K562 (cell line): Measurements from ENCODE around the gene CLDN14. TPM values are rescaled to one million over a fixed set of nuclear protein-coding genes. Genes with fewer than 3 reads are reported as not detected.

Experiments used
- BHLHE40 ChIP-seq: IDR thresholded peaks from 2 replicates; pipeline ENCODE4 v1.6.1; 2011; ENCODE audit warnings: low read length, improper control_type of control experiment
- EGR1 ChIP-seq: fragments of 450-650 bp; conservative IDR thresholded peaks from 2 replicates; pipeline ENCODE4 v1.6.1; 2017; ENCODE audit warnings: mild to moderate bottlenecking
- FOXK2 ChIP-seq, 2 experiments: fragments of 450-650 bp; IDR thresholded peaks in 1 of 2; conservative IDR thresholded peaks in 1 of 2; 2 replicates each; pipeline ENCODE4 v1.6.1; 2016; ENCODE audit warnings: low read depth in 2 of 2, mild to moderate bottlenecking in 1 of 2
- HEY1 ChIP-seq: fragments of 250-450 bp; sonication (Bioruptor Pico); IDR thresholded peaks from 2 replicates; pipeline ENCODE4 v1.5.0; 2020; ENCODE audit warnings: mild to moderate bottlenecking, moderate library complexity, borderline replicate concordance
- KLF1 ChIP-seq: fragments of 450-650 bp; IDR thresholded peaks from 2 replicates; pipeline ENCODE4 v1.6.1; 2016; ENCODE audit warnings: missing genetic modification characterization, missing compliant biosample characterization
- PHF21A ChIP-seq: fragments of 450-650 bp; IDR thresholded peaks from 2 replicates; pipeline ENCODE4 v1.6.1; 2017; ENCODE audit warnings: low read depth, borderline replicate concordance
- PRPF4 ChIP-seq: fragments of 200-400 bp; formaldehyde crosslinking; IDR thresholded peaks from one replicate; pipeline ENCODE4 v1.6.1; 2017; ENCODE audit warnings: low read length, low read depth, mild to moderate bottlenecking; ENCODE audit not compliant: insufficient read depth, poor library complexity, severe bottlenecking
- SETDB1 ChIP-seq: IDR thresholded peaks from one replicate; pipeline ENCODE4 v1.6.1; 2012; ENCODE audit warnings: low read length, control low read depth, inconsistent platforms
- ZMIZ1 ChIP-seq, 2 experiments: fragments of 150-350 bp in 1 of 2; IDR thresholded peaks; 2 replicates each; pipeline ENCODE4 v1.6.1; 2012 to 2016; ENCODE audit warnings: low read depth in 2 of 2, low read length in 2 of 2, mild to moderate bottlenecking in 1 of 2, moderate library complexity in 1 of 2
- ZNF277 ChIP-seq: fragments of 250-450 bp; sonication (Bioruptor Pico); IDR thresholded peaks from 2 replicates; pipeline ENCODE4 v1.8.0; 2022; ENCODE audit warnings: inconsistent platforms, mild to moderate bottlenecking, moderate library complexity, borderline replicate concordance
- ZNF696 ChIP-seq: fragments of 250-450 bp; sonication (Bioruptor Pico); conservative IDR thresholded peaks from 2 replicates; pipeline ENCODE4 v1.4.0; 2020; ENCODE audit warnings: mild to moderate bottlenecking, moderate library complexity
- ZSCAN29 ChIP-seq: fragments of 450-650 bp; IDR thresholded peaks from 2 replicates; pipeline ENCODE4 v1.6.1; 2017
- polyA plus RNA-seq, 8 experiments: library from polyadenylated mRNA; depleted of rRNA in 4 of 8; stranded (reverse) in 5 of 8; unstranded in 3 of 8; fragments of >200 nt; fragmentation: Nextera tagmentation in 2 of 8; fragmentation: Illumina TruSeq in 1 of 8; extraction: Ambion mirVana in 2 of 8; extraction: Trizol in 1 of 8; gene quantifications; 2 replicates each; pipeline versions ENCODE4 v1.2.1 to v1.2.3, GENCODE V29; 2011 to 2014; ENCODE audit warnings: inconsistent platforms in 1 of 8, missing spikeins in 1 of 8
- total RNA-seq, 7 experiments: library from RNA; depleted of rRNA in 6 of 7; stranded (reverse); fragments of >200 nt in 6 of 7; fragmentation: Illumina TruSeq in 2 of 7; extraction: Trizol in 2 of 7; gene quantifications; 2 replicates each; pipeline versions ENCODE4 v1.2.1 to v1.2.3, GENCODE V29; 2011 to 2021; ENCODE audit warnings: low replicate concordance in 1 of 7
- TF ChIP-seq, protein P1 (sequence below): fragments of 250-450 bp; sonication (Bioruptor Pico); IDR thresholded peaks from 2 replicates; pipeline ENCODE4 v1.8.0; 2022; ENCODE audit warnings: inconsistent platforms
- TF ChIP-seq, protein P2 (sequence below): sonication (generic); IDR thresholded peaks from 2 replicates; pipeline ENCODE4 v1.6.1; 2016
- TF ChIP-seq, protein P3 (sequence below), 2 experiments: fragments of 450-650 bp; conservative IDR thresholded peaks; 2 replicates each; pipeline ENCODE4 v1.6.1; 2017; ENCODE audit warnings: mild to moderate bottlenecking in 2 of 2, moderate library complexity in 2 of 2
- TF ChIP-seq, protein P4 (sequence below): sonication (generic); formaldehyde crosslinking; IDR thresholded peaks from 2 replicates; pipeline ENCODE4 v1.8.0; 2023; ENCODE audit warnings: mild to moderate bottlenecking, missing genetic modification reagents

The CLDN14 gene
- total and polyA plus RNA-seq, 9 of the 15 experiments (the other 6 are each of a cell fraction or from before 2014, with no cell fraction given), result not detected

DNA sequence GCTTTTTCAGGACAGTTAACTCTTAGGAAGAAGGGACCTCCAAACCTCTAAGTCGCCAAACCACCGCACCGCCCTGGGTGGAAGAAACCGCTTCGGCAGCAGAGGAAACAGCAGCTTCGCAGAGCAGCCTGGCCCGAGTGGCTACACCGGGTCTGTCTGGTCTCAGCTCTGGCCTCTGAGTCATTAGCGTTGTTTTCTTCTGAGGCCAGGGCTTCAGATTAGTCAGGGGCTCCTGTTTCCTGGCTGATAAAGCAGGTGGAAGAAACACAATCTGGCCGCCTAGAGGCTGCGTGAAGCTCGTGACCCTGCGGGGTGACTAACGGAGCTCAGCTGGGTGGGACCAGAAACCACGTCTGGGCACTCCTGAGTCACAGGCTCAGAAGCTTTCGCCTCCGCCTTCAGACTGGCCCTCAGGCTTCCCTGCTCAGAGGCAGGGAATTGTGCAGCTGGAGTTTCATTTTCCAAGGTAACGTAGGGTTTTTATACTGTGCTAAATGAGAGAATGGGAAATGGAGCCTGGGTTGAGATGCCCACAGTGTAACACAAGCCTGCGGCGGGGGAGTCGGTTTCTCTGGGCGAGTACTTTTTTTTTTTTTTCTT, 49.9 kb downstream of the CLDN14 start (continued):
- TF ChIP-seq ZNF696 (CRISPR knock-in tag) (no peak), ZNF277 (no peak), KLF1 (peak; percentile 41; the same call in 1 of the 2 replicates), EGR1 (peak; percentile 66), ZMIZ1 (IDR thresholded peaks at IDR 0.05; ENCODE audit: low read depth in 2 of 2, low read length in 2 of 2) (peak in 1 of 2 experiments; percentile 97; a peak in 2 of 4 replicates), BHLHE40 (peak; percentile 99), SETDB1 (peak; percentile 88), PRPF4 (no peak), PHF21A (peak; percentile 100), HEY1 (CRISPR knock-in tag) (no peak; the same call in 1 of the 2 replicates), ZSCAN29 (0 out of 2 replicates have a peak, but pooled peaks have one; percentile 27), FOXK2 (conservative IDR thresholded peaks at IDR 0.05 in 1 of 2, IDR thresholded peaks at IDR 0.05 in 1 of 2; ENCODE audit: low read depth in 2 of 2) (peak; percentile 90 to 94)
- TF ChIP-seq, protein P1, sequence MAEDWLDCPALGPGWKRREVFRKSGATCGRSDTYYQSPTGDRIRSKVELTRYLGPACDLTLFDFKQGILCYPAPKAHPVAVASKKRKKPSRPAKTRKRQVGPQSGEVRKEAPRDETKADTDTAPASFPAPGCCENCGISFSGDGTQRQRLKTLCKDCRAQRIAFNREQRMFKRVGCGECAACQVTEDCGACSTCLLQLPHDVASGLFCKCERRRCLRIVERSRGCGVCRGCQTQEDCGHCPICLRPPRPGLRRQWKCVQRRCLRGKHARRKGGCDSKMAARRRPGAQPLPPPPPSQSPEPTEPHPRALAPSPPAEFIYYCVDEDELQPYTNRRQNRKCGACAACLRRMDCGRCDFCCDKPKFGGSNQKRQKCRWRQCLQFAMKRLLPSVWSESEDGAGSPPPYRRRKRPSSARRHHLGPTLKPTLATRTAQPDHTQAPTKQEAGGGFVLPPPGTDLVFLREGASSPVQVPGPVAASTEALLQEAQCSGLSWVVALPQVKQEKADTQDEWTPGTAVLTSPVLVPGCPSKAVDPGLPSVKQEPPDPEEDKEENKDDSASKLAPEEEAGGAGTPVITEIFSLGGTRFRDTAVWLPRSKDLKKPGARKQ (CRISPR knock-in tag), result no peak
- TF ChIP-seq, protein P2, sequence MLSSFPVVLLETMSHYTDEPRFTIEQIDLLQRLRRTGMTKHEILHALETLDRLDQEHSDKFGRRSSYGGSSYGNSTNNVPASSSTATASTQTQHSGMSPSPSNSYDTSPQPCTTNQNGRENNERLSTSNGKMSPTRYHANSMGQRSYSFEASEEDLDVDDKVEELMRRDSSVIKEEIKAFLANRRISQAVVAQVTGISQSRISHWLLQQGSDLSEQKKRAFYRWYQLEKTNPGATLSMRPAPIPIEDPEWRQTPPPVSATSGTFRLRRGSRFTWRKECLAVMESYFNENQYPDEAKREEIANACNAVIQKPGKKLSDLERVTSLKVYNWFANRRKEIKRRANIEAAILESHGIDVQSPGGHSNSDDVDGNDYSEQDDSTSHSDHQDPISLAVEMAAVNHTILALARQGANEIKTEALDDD, result peak; percentile 88
- TF ChIP-seq, protein P3, sequence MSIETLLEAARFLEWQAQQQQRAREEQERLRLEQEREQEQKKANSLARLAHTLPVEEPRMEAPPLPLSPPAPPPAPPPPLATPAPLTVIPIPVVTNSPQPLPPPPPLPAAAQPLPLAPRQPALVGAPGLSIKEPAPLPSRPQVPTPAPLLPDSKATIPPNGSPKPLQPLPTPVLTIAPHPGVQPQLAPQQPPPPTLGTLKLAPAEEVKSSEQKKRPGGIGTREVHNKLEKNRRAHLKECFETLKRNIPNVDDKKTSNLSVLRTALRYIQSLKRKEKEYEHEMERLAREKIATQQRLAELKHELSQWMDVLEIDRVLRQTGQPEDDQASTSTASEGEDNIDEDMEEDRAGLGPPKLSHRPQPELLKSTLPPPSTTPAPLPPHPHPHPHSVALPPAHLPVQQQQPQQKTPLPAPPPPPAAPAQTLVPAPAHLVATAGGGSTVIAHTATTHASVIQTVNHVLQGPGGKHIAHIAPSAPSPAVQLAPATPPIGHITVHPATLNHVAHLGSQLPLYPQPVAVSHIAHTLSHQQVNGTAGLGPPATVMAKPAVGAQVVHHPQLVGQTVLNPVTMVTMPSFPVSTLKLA (conservative IDR thresholded peaks at IDR 0.05), result peak in 1 of 2 experiments; percentile 91; a peak in 2 of 4 replicates
- TF ChIP-seq, protein P4, sequence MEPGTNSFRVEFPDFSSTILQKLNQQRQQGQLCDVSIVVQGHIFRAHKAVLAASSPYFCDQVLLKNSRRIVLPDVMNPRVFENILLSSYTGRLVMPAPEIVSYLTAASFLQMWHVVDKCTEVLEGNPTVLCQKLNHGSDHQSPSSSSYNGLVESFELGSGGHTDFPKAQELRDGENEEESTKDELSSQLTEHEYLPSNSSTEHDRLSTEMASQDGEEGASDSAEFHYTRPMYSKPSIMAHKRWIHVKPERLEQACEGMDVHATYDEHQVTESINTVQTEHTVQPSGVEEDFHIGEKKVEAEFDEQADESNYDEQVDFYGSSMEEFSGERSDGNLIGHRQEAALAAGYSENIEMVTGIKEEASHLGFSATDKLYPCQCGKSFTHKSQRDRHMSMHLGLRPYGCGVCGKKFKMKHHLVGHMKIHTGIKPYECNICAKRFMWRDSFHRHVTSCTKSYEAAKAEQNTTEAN, result no peak
